ENCODE data around the gene GPRIN2.

DNA sequence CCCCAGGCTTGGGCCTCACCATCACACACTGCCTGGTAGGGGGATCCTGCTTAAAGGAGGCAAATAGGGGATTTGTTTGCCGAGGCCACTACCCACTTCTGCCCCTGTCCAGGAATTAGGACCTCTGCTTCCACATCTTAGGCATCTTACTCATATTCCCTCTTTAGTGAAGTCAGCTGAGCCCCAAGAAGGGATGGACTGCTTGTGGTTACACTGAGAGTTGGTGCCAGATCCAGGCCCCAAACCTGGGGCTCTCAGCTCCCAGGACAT, 1.6 kb upstream of the GPRIN2 start:
- TF ChIP-seq CTCF (IDR thresholded peaks at IDR 0.05; ENCODE audit: poor library complexity, severe bottlenecking) (no peak), EZH2 (IDR thresholded peaks at IDR 0.05; ENCODE audit: borderline replicate concordance, insufficient read depth, low read length, poor library complexity, severe bottlenecking) (no peak), POLR2AphosphoS5 (IDR thresholded peaks at IDR 0.05) (no peak), RAD21 (conservative IDR thresholded peaks at IDR 0.05) (no peak), MXI1 (conservative IDR thresholded peaks at IDR 0.05; ENCODE audit: poor library complexity, severe bottlenecking) (no peak)
- TF ChIP-seq, protein P1, sequence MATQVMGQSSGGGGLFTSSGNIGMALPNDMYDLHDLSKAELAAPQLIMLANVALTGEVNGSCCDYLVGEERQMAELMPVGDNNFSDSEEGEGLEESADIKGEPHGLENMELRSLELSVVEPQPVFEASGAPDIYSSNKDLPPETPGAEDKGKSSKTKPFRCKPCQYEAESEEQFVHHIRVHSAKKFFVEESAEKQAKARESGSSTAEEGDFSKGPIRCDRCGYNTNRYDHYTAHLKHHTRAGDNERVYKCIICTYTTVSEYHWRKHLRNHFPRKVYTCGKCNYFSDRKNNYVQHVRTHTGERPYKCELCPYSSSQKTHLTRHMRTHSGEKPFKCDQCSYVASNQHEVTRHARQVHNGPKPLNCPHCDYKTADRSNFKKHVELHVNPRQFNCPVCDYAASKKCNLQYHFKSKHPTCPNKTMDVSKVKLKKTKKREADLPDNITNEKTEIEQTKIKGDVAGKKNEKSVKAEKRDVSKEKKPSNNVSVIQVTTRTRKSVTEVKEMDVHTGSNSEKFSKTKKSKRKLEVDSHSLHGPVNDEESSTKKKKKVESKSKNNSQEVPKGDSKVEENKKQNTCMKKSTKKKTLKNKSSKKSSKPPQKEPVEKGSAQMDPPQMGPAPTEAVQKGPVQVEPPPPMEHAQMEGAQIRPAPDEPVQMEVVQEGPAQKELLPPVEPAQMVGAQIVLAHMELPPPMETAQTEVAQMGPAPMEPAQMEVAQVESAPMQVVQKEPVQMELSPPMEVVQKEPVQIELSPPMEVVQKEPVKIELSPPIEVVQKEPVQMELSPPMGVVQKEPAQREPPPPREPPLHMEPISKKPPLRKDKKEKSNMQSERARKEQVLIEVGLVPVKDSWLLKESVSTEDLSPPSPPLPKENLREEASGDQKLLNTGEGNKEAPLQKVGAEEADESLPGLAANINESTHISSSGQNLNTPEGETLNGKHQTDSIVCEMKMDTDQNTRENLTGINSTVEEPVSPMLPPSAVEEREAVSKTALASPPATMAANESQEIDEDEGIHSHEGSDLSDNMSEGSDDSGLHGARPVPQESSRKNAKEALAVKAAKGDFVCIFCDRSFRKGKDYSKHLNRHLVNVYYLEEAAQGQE (IDR thresholded peaks at IDR 0.05; ENCODE audit: borderline replicate concordance) = no peak

Measured in neural cell (in vitro differentiated cells).